ENCODE data around the gene RPS17.
"Not testable (repeated sequence)": the region's sequence is repeated elsewhere in the genome, so short reads cannot be mapped to it uniquely, and the experiment has no call there.

The RPS17 gene

GRCh38 chr15:82507087-82507486, 33.2 kb downstream of the RPS17 start:
- not testable (repeated sequence) for DNase-seq

GRCh38 chr15:82505842-82506241, 34.4 kb downstream of the RPS17 start:
- DNase-seq: not testable (repeated sequence)

- DNase-seq: not testable (repeated sequence)
Measured at GRCh38 chr15:82504074-82504473, 36.2 kb downstream of the RPS17 start.

GRCh38 chr15:82502700-82503339, 37.4 kb downstream of the RPS17 start:
- DNase-seq: not testable (repeated sequence)

GRCh38 chr15:82500772-82501171, 39.5 kb downstream of the RPS17 start:
- DNase-seq: peak; percentile 3

- DNase-seq: not testable (repeated sequence)
Measured at GRCh38 chr15:82497978-82498377, 42.3 kb downstream of the RPS17 start.

- not testable (repeated sequence) for DNase-seq
Measured at GRCh38 chr15:82488250-82488649, 52.0 kb downstream of the RPS17 start.

GRCh38 chr15:82487045-82487444, 53.2 kb downstream of the RPS17 start:
- not testable (repeated sequence) for DNase-seq
